GF-D8 (cell line): ENCODE data around the gene EPHB6.

ENCODE experiments used
- DNase-seq: peaks from one replicate; lab custom pipeline; 2025; lab: John Stamatoyannopoulos, UW

EPHB6 gene

GRCh38 chr7:142880876-142881505 is 26.1 kb downstream of the EPHB6 start:
- DNase-seq, result no peak

- DNase-seq, result no peak
Observed at GRCh38 chr7:142881586-142882337, 26.9 kb downstream of the EPHB6 start.

GRCh38 chr7:142882338-142882678 is 27.4 kb downstream of the EPHB6 start:
- no peak for DNase-seq

DNA sequence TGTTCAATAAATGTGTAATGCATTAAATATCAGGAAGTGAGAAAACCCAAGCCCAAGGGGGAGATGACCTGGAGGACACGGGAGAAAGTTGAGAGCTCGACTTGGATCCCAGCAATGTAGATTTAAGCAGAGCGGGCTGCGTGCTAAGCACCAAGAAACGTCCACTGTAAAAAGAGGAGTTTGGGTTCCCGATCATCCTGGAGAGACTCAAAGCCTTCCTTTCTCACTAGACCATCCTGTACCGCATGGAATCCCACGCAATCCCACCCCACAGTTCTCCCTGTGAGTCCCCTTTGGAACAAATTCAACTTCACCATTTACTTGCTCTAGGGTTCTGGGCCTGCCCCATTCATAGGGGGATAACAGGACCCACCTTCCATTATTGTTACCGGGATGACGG is 28.3 kb downstream of the EPHB6 start:
- DNase-seq, result no peak

- DNase-seq, result no peak
Observed at GRCh38 chr7:142883571-142884285, 28.9 kb downstream of the EPHB6 start.

GRCh38 chr7:142884286-142884640 is 29.4 kb downstream of the EPHB6 start:
- no peak for DNase-seq

DNA sequence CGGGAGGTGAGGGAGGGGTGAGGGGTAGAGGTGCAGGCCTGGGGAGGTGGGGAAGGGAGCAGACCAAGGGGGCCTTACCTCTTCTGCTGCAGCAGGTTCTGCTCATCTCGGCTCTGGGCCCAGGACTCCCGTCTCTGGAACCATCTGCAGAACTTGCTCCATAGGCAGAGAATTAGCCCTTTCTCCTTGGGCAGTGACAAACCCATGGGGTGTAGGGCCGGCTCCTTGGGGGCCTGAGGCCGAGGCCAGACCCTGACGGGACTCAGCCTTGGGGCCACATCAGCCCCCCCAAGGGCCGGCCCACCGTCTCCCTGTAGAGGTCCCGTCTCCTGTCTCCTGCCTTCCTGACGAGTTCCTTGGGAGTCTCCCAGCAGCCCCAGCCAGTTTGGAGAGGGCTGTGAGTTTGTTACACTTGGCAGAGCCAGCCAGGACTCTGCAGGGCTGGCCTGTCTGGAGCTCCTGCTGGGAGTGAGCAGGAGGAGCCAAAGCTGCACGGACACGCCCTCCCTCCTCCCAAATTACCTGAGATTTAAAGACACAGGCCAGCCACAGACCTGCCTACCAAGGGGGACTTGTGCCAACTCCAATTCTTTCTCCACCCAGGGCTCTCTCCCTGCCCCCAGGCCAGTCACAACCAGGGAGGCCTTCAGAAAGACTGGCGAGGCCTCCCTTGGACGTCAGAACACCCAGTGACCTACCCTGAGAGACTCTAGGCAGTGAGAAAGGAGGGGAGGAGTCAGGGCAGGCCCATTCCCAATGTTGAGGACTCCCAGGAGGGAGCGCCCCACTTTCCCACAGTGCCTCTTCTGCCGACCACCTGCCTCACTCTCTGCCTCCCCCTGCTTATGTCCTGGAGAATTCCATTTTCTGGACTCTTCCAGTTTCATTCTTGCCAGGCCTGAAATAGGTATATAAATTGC is 30.7 kb downstream of the EPHB6 start, which contains the start of gene TRPV6:
Gene TRPV6, minus strand, starts transcription at position 435 of the 920 bp plus-strand sequence.
- DNase-seq, result no peak

DNA sequence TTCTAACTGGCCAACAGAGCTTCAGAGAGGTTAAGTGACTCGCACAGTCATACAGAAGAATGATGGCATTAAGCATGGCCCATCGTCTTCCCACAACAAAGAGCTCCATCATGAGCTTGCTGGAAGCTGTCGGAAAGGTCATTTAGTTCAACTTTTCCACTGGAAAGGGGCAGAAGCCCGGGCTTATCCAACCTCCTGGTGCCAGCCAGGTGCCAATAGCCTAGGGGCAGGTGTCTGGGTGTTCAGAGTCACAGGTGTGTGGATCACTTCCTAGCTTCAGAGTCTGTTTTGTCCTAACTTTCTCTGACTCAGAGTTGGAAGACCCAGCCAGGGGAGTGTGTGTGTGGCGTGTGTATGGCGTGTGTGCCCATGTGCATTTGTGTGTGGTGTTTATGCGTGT is 32.0 kb downstream of the EPHB6 start:
- DNase-seq, result no peak

DNA sequence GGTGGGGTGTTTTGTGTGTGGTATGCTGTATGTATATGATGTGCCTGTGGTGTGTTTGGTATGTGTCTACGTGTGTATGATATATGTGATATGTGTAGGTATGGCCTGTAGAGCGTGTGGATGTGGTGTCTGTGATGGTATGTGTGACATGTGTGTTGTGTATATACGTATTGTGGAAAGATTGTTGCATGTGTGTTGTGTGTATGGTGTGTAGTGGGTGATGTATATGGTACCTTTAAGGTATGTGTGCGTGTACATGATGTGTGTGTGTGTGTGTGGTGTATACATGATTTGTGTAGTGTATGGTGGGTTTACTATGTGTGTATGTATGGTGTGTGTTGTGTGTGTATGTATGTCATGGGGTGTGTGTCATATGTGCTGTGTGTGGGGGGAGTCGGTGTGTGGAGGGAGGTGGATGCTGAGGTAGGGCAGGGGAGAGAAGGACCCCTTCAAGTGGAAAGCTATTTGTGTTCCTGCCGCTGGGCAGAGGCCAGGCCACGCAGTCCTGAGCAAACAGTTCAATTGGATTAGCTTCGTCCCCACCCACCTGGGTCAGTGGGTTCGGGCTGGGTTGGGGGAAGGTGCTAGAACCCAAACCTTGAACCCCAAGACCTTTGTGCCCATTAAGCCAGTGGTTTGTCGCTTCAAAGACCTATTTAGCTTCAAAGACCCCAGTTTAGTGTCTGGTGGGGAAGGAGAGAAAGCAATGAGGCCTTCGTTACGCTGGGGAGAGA is 32.6 kb downstream of the EPHB6 start:
- no peak for DNase-seq

DNA sequence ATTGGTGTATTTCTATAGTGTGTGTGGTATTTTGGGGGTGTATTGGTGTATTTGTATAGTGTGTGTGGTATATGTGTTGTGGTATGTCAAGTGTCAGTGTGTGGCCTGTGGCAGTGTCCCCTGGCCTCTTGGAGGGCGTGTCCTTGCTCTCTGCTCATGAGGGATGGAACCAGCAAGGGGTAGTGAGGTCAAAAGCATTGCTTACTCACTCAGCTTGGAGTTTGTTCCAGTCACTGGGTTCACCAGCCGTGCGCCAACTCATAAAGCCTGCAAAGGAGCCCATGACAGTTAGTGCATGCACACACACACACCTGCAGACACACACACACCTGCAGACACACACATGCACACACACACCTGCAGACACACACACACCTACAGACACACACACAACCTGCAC is 34.9 kb downstream of the EPHB6 start:
- no peak for DNase-seq

DNA sequence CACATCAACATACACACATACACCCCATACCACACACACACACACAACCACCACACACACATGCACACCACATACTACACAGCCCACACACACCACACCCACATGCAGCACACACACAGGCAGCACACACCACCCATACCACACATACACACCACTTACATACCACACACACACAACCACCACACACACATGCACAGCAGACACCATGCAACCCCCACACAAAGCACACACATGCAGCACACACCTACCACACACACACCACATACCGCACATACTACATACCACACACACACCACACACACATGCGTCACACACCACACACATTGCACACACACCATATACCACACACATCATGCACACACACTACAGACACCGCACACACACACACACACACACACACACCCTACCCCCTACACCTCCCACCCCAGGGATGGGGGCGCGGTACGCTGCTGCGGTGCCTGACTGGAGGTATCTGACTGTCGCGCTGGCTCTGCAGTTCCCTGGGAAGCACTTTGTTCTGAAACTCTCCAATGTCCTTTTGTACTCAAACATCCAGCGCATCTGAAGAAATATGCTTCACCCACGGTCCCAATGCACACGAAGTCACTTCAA is 36.1 kb downstream of the EPHB6 start:
- no peak for DNase-seq

- DNase-seq, result no peak
Observed at GRCh38 chr7:142891490-142892082, 36.7 kb downstream of the EPHB6 start.

DNA sequence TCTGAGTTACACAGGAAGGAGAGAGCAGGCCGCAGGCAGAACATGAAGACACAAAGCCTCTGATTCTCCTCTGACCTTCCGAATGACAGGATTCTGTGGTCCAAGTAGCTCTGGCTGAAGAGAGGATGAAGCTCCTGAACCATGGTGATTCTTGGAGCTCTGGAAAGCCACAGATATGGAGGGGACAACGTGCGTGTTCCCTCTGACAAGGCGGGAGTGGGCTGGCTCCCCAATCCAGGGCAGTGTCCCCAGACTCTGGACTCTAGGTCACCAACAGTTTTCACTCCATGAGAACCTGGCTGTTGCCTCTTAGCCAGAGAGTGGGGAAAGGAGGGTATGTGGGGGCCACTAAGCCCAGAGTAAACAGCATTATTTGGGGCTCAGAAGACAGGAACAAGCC is 38.1 kb downstream of the EPHB6 start:
- no peak for DNase-seq

- DNase-seq, result no peak
Observed at GRCh38 chr7:142894112-142894984, 39.5 kb downstream of the EPHB6 start.

DNA sequence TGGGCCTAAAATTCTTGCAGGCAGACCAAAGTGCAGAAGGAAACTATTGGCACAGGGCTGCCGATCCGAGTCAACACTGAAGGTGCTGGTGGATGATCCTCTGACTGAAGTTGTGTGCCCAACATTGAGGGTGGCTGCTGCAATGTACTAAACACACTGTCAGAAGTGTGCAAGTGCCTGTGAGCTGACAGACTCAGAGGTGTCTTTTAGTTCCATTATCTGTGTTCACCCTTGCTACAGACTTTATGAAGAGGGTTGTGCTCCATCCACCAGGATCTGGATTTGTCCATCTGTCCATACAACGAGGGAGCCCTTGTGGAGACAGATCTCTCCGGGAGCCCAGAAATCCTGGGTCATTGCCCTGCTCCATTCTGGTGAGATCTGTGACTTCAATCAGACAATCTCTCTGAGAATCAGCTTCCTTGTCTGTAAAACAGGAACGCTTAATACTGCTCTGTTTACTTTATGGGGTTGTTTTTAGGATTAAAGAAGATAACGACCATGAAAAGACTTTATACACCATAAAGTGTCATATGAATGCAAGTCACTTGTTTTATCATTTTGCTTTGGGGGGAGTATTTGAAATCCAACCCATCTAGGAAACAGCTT is 40.2 kb downstream of the EPHB6 start:
- DNase-seq, result no peak

DNA sequence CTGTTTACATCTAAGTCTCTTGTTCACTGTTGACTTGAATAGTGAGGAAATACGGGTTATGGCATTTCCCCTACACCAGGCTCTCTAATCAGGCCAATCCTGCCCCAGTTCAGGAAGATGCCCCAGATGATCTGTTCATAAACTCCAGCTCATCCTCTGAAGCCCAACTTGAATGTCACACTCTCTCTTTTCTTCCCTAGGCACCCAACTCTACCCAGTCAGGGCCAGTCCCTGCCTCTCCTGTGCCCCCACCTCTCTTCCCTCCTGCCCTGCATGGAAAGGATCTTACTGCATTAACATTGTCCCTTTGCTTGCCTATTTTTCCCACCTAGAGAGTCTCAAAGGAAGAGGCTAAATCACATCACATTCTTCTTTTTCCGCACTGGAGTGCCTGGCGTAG is 41.3 kb downstream of the EPHB6 start:
- no peak for DNase-seq

DNA sequence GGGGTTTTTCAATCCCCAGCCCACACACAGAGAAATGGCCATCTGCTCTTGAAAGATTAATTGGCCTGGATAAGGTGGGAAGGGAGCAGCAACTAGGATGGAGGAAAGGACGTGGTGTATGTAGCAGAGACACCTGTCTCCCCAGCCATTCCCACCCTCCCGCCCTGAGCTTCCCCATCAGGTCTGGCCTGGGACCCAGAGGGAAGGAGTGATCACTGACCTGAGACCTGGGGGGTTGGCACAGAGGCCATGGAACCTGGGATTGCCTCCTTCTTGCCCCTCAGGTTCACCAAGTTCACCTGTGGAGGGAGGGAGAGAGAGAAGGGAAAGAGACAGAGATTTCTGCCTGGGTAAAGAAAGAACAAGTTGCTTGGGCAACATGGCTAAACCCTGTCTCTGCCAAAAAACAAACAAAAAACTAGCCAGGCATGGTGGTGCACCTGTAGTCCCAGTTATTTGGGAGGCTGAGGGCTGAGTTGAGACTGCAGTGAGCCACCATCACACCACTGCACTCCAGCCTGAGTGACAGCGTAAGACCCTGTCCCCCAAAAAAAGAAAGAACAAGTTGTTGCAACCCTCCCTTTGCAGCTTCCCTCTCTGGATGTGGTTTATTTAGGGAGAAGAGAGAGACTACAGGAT is 42.0 kb downstream of the EPHB6 start:
- DNase-seq, result no peak

- no peak for DNase-seq
Observed at GRCh38 chr7:142897691-142898090, 42.8 kb downstream of the EPHB6 start.
